Measurements from ENCODE around the gene SOWAHC. TPM values are rescaled to one million over a fixed set of nuclear protein-coding genes. Genes with fewer than 3 reads are reported as not detected.

SOWAHC gene
- polyA plus RNA-seq, 1 of the 3 experiments (the other 2 are of a cell fraction), result 2.9 TPM

DNA sequence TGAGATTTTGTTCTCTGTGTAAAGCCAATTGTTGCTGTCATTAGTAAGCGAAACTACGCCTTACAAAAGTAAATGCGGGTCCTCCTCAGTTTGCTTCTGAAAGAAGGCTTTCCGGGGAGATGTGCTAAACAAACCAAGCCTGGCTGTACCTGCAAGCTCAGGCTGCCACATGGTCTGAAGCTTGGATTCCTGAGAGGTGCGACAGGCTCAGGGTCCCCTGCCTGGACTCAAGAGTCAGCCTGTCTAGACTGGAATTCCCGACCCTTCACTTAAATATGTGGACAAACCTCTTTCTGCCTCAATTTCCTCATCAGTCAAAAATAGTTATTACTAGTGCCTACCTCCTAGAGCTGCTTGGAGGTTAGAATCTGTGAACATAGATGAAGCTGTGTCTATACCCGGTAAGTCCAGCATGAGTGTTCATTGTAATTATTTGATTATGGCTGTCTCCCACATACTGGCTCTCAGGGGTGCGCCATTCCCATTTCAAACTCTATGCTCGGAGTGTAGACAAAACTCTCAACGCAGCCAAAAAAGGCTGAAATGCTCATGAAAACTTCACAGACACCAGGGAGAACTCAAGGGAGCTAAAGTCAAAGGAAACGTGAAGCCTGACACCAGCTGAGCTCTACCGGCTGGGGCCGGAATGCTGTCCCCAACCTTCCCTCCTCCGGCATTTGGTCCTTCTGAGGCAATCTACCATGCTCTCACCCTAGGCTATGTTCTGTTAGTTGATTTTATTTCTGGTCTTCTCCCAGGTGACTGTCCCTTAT is 31.4 kb downstream of the SOWAHC start:
- DNase-seq, result no peak
- H4K20me1 ChIP-seq (ENCODE audit: insufficient read depth), result no peaks in the 10 kb centered on the region
- no peaks in the 10 kb centered on the region for H3K36me3 ChIP-seq (replicated peaks in 1 of 2; ENCODE audit: control insufficient read depth in 1 of 2, insufficient read depth in 2 of 2, low read length in 1 of 2)
- 94% methylated on average over 13 of the region's 14 CpGs for WGBS (ENCODE audit: low lambda C conversion rate)
- no peak overlapping the region for H3K4me2 ChIP-seq
- H3K9ac ChIP-seq, result no peak overlapping the region
- no peaks in the 10 kb centered on the region for H3K27me3 ChIP-seq (ENCODE audit: insufficient read depth)
- no peaks in the 10 kb centered on the region for H3K79me2 ChIP-seq (ENCODE audit: insufficient read depth)
- H3K9me2 ChIP-seq, result no peaks in the 10 kb centered on the region
- peaks cover 0 to 2% of the 10 kb centered on the region in 2 experiments; a peak in 1 of 4 replicates for H3K4me1 ChIP-seq (ENCODE audit: control insufficient read depth in 1 of 2, insufficient read depth in 2 of 2, low read depth in 1 of 2, low read length in 1 of 2)
- H3K4me3 ChIP-seq (ENCODE audit: low read depth in 2 of 2, low read length in 1 of 2), result no peak overlapping the region
- H3K27ac ChIP-seq (ENCODE audit: low read depth in 2 of 2, low read length in 1 of 2), result no peak overlapping the region
- H3K9me3 ChIP-seq, result no peaks in the 10 kb centered on the region
- no peak for TF ChIP-seq FOXJ3 (CRISPR knock-in tag; IDR thresholded peaks at IDR 0.05)
- TF ChIP-seq TCF12 (IDR thresholded peaks at IDR 0.05), result no peak
- no peak for TF ChIP-seq GATA2 (CRISPR knock-in tag; IDR thresholded peaks at IDR 0.05)
- TF ChIP-seq FOXM1 (IDR thresholded peaks at IDR 0.05; ENCODE audit: low read depth), result no peak
- TF ChIP-seq MEF2A (IDR thresholded peaks at IDR 0.05; ENCODE audit: borderline replicate concordance, low read depth), result no peak
- TF ChIP-seq EZH2phosphoT487 (IDR thresholded peaks at IDR 0.05; ENCODE audit: borderline replicate concordance, low read depth), result no peak
- TF ChIP-seq RXRA (IDR thresholded peaks at IDR 0.05; ENCODE audit: borderline replicate concordance, low read depth), result no peak
- TF ChIP-seq EP300 (IDR thresholded peaks at IDR 0.05; ENCODE audit: borderline replicate concordance in 1 of 2, low read depth in 1 of 2, low read length in 1 of 2), result no peak
- no peak for TF ChIP-seq POLR2AphosphoS5 (IDR thresholded peaks at IDR 0.05; ENCODE audit: low read depth, low read length)
- no peak for TF ChIP-seq IRF3 (IDR thresholded peaks at IDR 0.05; ENCODE audit: low read depth, low read length)
- no peak for TF ChIP-seq TAF1 (IDR thresholded peaks at IDR 0.05; ENCODE audit: borderline replicate concordance, low read depth, low read length)
- TF ChIP-seq RCOR1 (IDR thresholded peaks at IDR 0.05; ENCODE audit: low read length), result no peak
- TF ChIP-seq NFIC (IDR thresholded peaks at IDR 0.05; ENCODE audit: borderline replicate concordance), result no peak
- no peak for TF ChIP-seq CHD2 (IDR thresholded peaks at IDR 0.05; ENCODE audit: low read length, partially characterized antibody)
- TF ChIP-seq MXI1 (IDR thresholded peaks at IDR 0.05; ENCODE audit: low read depth, low read length), result no peak
- TF ChIP-seq REST (IDR thresholded peaks at IDR 0.05; ENCODE audit: low read depth, low read length), result no peak
- no peak for TF ChIP-seq ELF1 (IDR thresholded peaks at IDR 0.05)
- TF ChIP-seq TEAD4 (IDR thresholded peaks at IDR 0.05; ENCODE audit: borderline replicate concordance, insufficient read depth), result no peak
- TF ChIP-seq ZBTB33 (IDR thresholded peaks at IDR 0.05; ENCODE audit: borderline replicate concordance, low read depth), result no peak
- no peak for TF ChIP-seq FOSL2 (IDR thresholded peaks at IDR 0.05; ENCODE audit: borderline replicate concordance, low read depth)
- ChIA-PET CTCF (interaction anchor here (1.3 to 1.4 kb wide), 2 partner anchors 90 to 100 kb away, joined by 4 read pairs; no protein-coding TSS in a partner anchor), POLR2A (interaction anchor here (1.3 kb wide), 1 partner anchor 31 kb away, joined by 3 read pairs; the partner anchor contains the start of genes SEPTIN10 and SOWAHC)
- H3F3A ChIP-seq (replicated peaks; ENCODE audit: insufficient read depth), result no peaks in the 10 kb centered on the region
- no peak overlapping the region for H2AFZ ChIP-seq (ENCODE audit: low read depth)
